Uterus (tissue), 2 donors: ENCODE data around the gene CDYL2.

Experiments
- CTCF ChIP-seq, 4 experiments: fragments of 200-600 bp in 2 of 4; fragments of 450-650 bp in 2 of 4; sonication (generic) in 2 of 4; IDR thresholded peaks; one replicate each; pipeline ENCODE4 v1.5.1; 2016 to 2019; ENCODE audit warnings: antibody characterized with exemption in 4 of 4, mild to moderate bottlenecking in 2 of 4, moderate library complexity in 1 of 4
- POLR2A ChIP-seq, 2 donors: fragments of 450-650 bp; IDR thresholded peaks; one replicate each; pipeline ENCODE4 v1.6.1; 2016; ENCODE audit warnings: antibody characterized with exemption in 2 of 2, mild to moderate bottlenecking in 1 of 2, moderate library complexity in 1 of 2

- TF ChIP-seq CTCF (IDR thresholded peaks at IDR 0.05) (no peak), POLR2A (IDR thresholded peaks at IDR 0.05) (no peak)
Measured at GRCh38 chr16:80564394-80564793, 240.0 kb downstream of the CDYL2 start.
